K562 (cell line): ENCODE results near the gene CNNM3. TPM values are rescaled to one million over a fixed set of nuclear protein-coding genes. Genes with fewer than 3 reads are reported as not detected.

Source experiments
- CHD1 ChIP-seq: fragments of 200-600 bp; sonication (generic); IDR thresholded peaks from one replicate; pipeline ENCODE4 v1.6.1; 2012; ENCODE audit warnings: mild to moderate bottlenecking, moderate library complexity, low read length, inconsistent platforms
- FOS ChIP-seq: IDR thresholded peaks from 3 replicates; pipeline ENCODE4 v1.6.1; 2011; ENCODE audit not compliant: insufficient read length; ENCODE audit errors: extremely low read depth
- L3MBTL2 ChIP-seq: fragments of 450-650 bp; IDR thresholded peaks from 2 replicates; pipeline ENCODE4 v1.6.1; 2016; ENCODE audit warnings: mild to moderate bottlenecking, moderate library complexity
- NONO ChIP-seq, 2 experiments: fragments of 200-400 bp in 1 of 2; fragments of 450-650 bp in 1 of 2; formaldehyde crosslinking in 1 of 2; IDR thresholded peaks; 2 replicates each; pipeline ENCODE4 v1.6.1; 2017; ENCODE audit warnings: low read depth in 2 of 2, mild to moderate bottlenecking in 2 of 2, moderate library complexity in 2 of 2, low read length in 1 of 2
- SIN3A ChIP-seq, 2 experiments: fragments of 150-350 bp in 1 of 2; IDR thresholded peaks; 2 replicates each; pipeline ENCODE4 v1.6.1; 2011 to 2016; ENCODE audit warnings: borderline replicate concordance in 2 of 2, low read depth in 2 of 2, low read length in 2 of 2, mild to moderate bottlenecking in 2 of 2, moderate library complexity in 2 of 2; ENCODE audit not compliant: control insufficient read depth in 1 of 2
- polyA plus RNA-seq, 8 experiments: library from polyadenylated mRNA; depleted of rRNA in 4 of 8; stranded (reverse) in 5 of 8; unstranded in 3 of 8; fragments of >200 nt; fragmentation: Nextera tagmentation in 2 of 8; fragmentation: Illumina TruSeq in 1 of 8; extraction: Ambion mirVana in 2 of 8; extraction: Trizol in 1 of 8; gene quantifications; 2 replicates each; pipeline versions ENCODE4 v1.2.1 to v1.2.3, GENCODE V29; 2011 to 2014; ENCODE audit warnings: inconsistent platforms in 1 of 8, missing spikeins in 1 of 8
- total RNA-seq, 7 experiments: library from RNA; depleted of rRNA in 6 of 7; stranded (reverse); fragments of >200 nt in 6 of 7; fragmentation: Illumina TruSeq in 2 of 7; extraction: Trizol in 2 of 7; gene quantifications; 2 replicates each; pipeline versions ENCODE4 v1.2.1 to v1.2.3, GENCODE V29; 2011 to 2021; ENCODE audit warnings: low replicate concordance in 1 of 7
- TF ChIP-seq, protein P1 (sequence below): sonication (generic); formaldehyde crosslinking; IDR thresholded peaks from 2 replicates; pipeline ENCODE4 v1.8.1; 2022; ENCODE audit warnings: missing genetic modification reagents
- TF ChIP-seq, protein P2 (sequence below): fragments of 450-650 bp; IDR thresholded peaks from 2 replicates; pipeline ENCODE4 v1.6.1; 2016; ENCODE audit warnings: antibody characterized with exemption

The CNNM3 gene
- total and polyA plus RNA-seq, 9 of the 15 experiments (the other 6 are each of a cell fraction or from before 2014, with no cell fraction given), result 1.4 to 16.9 (median 6.5) TPM

DNA sequence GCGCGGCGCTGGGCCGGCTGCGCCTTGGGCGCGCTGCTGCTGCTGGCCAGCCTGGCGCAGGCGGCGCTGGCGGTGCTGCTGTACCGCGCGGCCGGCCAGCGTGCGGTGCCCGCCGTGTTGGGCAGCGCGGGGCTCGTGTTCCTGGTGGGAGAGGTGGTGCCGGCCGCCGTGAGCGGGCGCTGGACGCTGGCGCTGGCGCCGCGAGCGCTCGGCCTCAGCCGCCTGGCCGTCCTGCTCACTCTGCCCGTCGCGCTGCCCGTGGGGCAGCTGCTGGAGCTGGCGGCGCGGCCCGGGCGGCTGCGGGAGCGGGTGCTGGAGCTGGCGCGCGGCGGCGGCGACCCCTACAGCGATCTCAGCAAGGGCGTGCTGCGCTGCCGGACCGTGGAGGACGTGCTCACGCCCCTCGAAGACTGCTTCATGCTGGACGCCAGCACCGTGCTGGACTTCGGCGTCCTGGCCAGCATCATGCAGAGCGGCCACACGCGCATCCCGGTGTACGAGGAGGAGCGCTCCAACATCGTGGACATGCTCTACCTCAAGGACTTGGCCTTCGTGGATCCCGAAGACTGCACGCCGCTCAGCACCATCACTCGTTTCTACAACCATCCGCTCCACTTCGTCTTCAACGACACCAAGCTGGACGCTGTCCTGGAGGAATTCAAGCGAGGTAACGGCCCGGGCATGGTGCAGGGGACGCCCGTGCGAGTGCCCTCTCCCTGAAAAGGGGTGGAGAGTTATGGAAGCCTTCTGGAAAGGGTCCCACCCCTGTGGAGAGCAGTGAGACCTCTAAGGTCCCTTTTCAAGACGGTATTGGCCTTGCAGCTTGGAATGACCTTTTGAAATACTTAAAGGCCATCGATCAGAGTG lies 1.0 kb downstream of the CNNM3 start (continued):
- TF ChIP-seq, protein P1, sequence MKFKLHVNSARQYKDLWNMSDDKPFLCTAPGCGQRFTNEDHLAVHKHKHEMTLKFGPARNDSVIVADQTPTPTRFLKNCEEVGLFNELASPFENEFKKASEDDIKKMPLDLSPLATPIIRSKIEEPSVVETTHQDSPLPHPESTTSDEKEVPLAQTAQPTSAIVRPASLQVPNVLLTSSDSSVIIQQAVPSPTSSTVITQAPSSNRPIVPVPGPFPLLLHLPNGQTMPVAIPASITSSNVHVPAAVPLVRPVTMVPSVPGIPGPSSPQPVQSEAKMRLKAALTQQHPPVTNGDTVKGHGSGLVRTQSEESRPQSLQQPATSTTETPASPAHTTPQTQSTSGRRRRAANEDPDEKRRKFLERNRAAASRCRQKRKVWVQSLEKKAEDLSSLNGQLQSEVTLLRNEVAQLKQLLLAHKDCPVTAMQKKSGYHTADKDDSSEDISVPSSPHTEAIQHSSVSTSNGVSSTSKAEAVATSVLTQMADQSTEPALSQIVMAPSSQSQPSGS (CRISPR knock-in tag), result no peak
- TF ChIP-seq, protein P2, sequence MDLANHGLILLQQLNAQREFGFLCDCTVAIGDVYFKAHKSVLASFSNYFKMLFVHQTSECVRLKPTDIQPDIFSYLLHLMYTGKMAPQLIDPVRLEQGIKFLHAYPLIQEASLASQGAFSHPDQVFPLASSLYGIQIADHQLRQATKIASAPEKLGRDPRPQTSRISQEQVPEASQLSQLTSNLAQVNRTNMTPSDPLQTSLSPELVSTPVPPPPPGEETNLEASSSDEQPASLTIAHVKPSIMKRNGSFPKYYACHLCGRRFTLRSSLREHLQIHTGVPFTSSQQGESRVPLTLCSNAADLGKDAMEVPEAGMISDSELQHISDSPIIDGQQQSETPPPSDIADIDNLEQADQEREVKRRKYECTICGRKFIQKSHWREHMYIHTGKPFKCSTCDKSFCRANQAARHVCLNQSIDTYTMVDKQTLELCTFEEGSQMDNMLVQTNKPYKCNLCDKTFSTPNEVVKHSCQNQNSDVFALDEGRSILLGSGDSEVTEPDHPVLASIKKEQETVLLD, result 0 out of 2 replicates have a peak, but pooled peaks have one; percentile 18
- TF ChIP-seq SIN3A (IDR thresholded peaks at IDR 0.05; ENCODE audit: borderline replicate concordance in 2 of 2, control insufficient read depth in 1 of 2, low read depth in 2 of 2, low read length in 2 of 2), result peak in 1 of 2 experiments; percentile 45; a peak in 1 of 4 replicates
- TF ChIP-seq CHD1, result peak; percentile 58
- TF ChIP-seq L3MBTL2, result peak; percentile 73
- TF ChIP-seq NONO (IDR thresholded peaks at IDR 0.05; ENCODE audit: low read depth in 2 of 2, low read length in 1 of 2), result 0 out of 4 replicates have a peak, but pooled peaks of 1 of the 2 experiments have one; percentile 40
- no peak for TF ChIP-seq FOS
